Liver (tissue), 9 donors: ENCODE results near the gene PEF1. TPM values are rescaled to one million over a fixed set of nuclear protein-coding genes. Genes with fewer than 3 reads are reported as not detected.

Experiments used
- DNase-seq: peaks from one replicate; pipeline ENCODE4 v3.0.0-alpha.2; 2017; ENCODE audit warnings: low spot score
- H3K27ac ChIP-seq, 2 donors: one replicate each; pipeline ENCODE4 v1.7.0; 2013; ENCODE audit warnings: inconsistent platforms in 2 of 2, low read length in 2 of 2, control low read depth in 1 of 2, low read depth in 1 of 2, mild to moderate bottlenecking in 1 of 2
- H3K27me3 ChIP-seq, 4 donors: one replicate each; pipeline versions ENCODE4 v1.6.1 to v1.7.0; 2013; ENCODE audit warnings: low read length in 3 of 4, inconsistent platforms in 1 of 4, mild to moderate bottlenecking in 1 of 4, moderate library complexity in 1 of 4; ENCODE audit not compliant: control insufficient read depth in 4 of 4, insufficient read depth in 4 of 4
- H3K36me3 ChIP-seq, 4 donors: one replicate each; pipeline versions ENCODE4 v1.6.1 to v1.7.0; 2013; ENCODE audit warnings: low read length in 3 of 4, mild to moderate bottlenecking in 3 of 4, low read depth in 1 of 4, moderate library complexity in 1 of 4; ENCODE audit not compliant: control insufficient read depth in 4 of 4, insufficient read depth in 3 of 4
- H3K4me1 ChIP-seq, 4 donors: one replicate each; pipeline versions ENCODE4 v1.6.1 to v1.7.0; 2013; ENCODE audit warnings: low read length in 3 of 4, mild to moderate bottlenecking in 3 of 4, moderate library complexity in 1 of 4; ENCODE audit not compliant: control insufficient read depth in 4 of 4, insufficient read depth in 4 of 4
- H3K4me3 ChIP-seq, 3 donors: one replicate each; pipeline versions ENCODE4 v1.6.1 to v1.7.0; 2013; ENCODE audit warnings: low read length in 3 of 3, control low read depth in 1 of 3, low read depth in 1 of 3, mild to moderate bottlenecking in 1 of 3
- H3K9ac ChIP-seq, 2 donors: one replicate each; pipeline ENCODE4 v1.7.0; 2013; ENCODE audit warnings: low read length in 2 of 2, mild to moderate bottlenecking in 2 of 2, moderate library complexity in 2 of 2, control low read depth in 1 of 2, low read depth in 1 of 2
- H3K9me3 ChIP-seq, 4 donors: one replicate each; pipeline versions ENCODE4 v1.6.1 to v1.7.0; 2013; ENCODE audit warnings: low read length in 3 of 4; ENCODE audit not compliant: control insufficient read depth in 4 of 4
- EGR1 ChIP-seq, 2 donors: IDR thresholded peaks; 2 replicates each; pipeline ENCODE4 v1.6.1; 2016 to 2018; ENCODE audit warnings: antibody characterized with exemption in 2 of 2, low read depth in 2 of 2
- FOXA1 ChIP-seq: IDR thresholded peaks from 2 replicates; pipeline ENCODE4 v1.6.1; 2016; ENCODE audit warnings: antibody characterized with exemption
- FOXA2 ChIP-seq: IDR thresholded peaks from 2 replicates; pipeline ENCODE4 v1.6.1; 2016; ENCODE audit warnings: antibody characterized with exemption
- GABPA ChIP-seq, 2 donors: IDR thresholded peaks in 1 of 2; conservative IDR thresholded peaks in 1 of 2; 2 replicates each; pipeline ENCODE4 v1.6.1; 2016; ENCODE audit warnings: antibody characterized with exemption in 2 of 2, mild to moderate bottlenecking in 1 of 2, moderate library complexity in 1 of 2
- HNF4A ChIP-seq, 2 donors: conservative IDR thresholded peaks; 2 replicates each; pipeline ENCODE4 v1.6.1; 2016; ENCODE audit warnings: antibody characterized with exemption in 2 of 2, mild to moderate bottlenecking in 2 of 2
- JUND ChIP-seq, 2 donors: IDR thresholded peaks; 2 replicates each; pipeline ENCODE4 v1.6.1; 2016; ENCODE audit warnings: antibody characterized with exemption in 2 of 2
- MAX ChIP-seq: IDR thresholded peaks from 2 replicates; pipeline ENCODE4 v1.6.1; 2016; ENCODE audit warnings: antibody characterized with exemption
- NR2F2 ChIP-seq: IDR thresholded peaks from 2 replicates; pipeline ENCODE4 v1.6.1; 2016; ENCODE audit warnings: antibody characterized with exemption
- RAD21 ChIP-seq, 2 donors: IDR thresholded peaks; 2 replicates each; pipeline ENCODE4 v1.6.1; 2016; ENCODE audit warnings: antibody characterized with exemption in 2 of 2, mild to moderate bottlenecking in 2 of 2
- RXRA ChIP-seq, 2 donors: IDR thresholded peaks; 2 replicates each; pipeline ENCODE4 v1.6.1; 2017 to 2018; ENCODE audit warnings: antibody characterized with exemption in 2 of 2, mild to moderate bottlenecking in 1 of 2
- SP1 ChIP-seq: IDR thresholded peaks from 2 replicates; pipeline ENCODE4 v1.6.1; 2018; ENCODE audit warnings: antibody characterized with exemption, mild to moderate bottlenecking
- YY1 ChIP-seq: IDR thresholded peaks from 2 replicates; pipeline ENCODE4 v1.6.1; 2016; ENCODE audit warnings: antibody characterized with exemption, mild to moderate bottlenecking
- ZBTB33 ChIP-seq: IDR thresholded peaks from 2 replicates; pipeline ENCODE4 v1.6.1; 2016; ENCODE audit warnings: antibody characterized with exemption
- WGBS: extraction: QIAGEN DNeasy Blood & Tissue Kit; methylation state at CpG from one replicate; pipeline ENCODE4 v1.1.7; 2013; 5-methylcytosine and 5-hydroxymethylcytosine counted together
- polyA plus RNA-seq, 2 donors: library from polyadenylated mRNA; stranded (reverse) in 1 of 2; unstranded in 1 of 2; fragments of 200-250 nt in 1 of 2; fragments of >200 nt in 1 of 2; fragmentation: Nextera tagmentation in 1 of 2; extraction: Ambion mirVana in 1 of 2; gene quantifications; one replicate each; pipeline versions ENCODE4 v1.2.1 to v1.2.3, GENCODE V29; 2013 to 2015
- total RNA-seq, 2 donors: library from RNA; depleted of rRNA; stranded (reverse); fragments of >200 nt; gene quantifications; one replicate each; pipeline ENCODE4 v1.2.3, GENCODE V29; 2014
- TF ChIP-seq, protein P1 (sequence below): fragments of 150-350 bp; IDR thresholded peaks from 2 replicates; pipeline ENCODE4 v1.5.1; 2017; ENCODE audit warnings: improper control_type of control experiment, low read depth, low read length; ENCODE audit not compliant: missing input control
- TF ChIP-seq, protein P2 (sequence below): IDR thresholded peaks from 2 replicates; pipeline ENCODE4 v1.6.1; 2016; ENCODE audit warnings: antibody characterized with exemption
- donor health status: healthy.
- donor health status: healthy.
- donor health status: healthy.
- donor health status: healthy.
- donor health status: healthy.

The PEF1 gene
- total and polyA plus RNA-seq, 4 donors = 27.7 to 46.8 (median 32.2) TPM

GRCh38 chr1:31691446-31691845 lies 46.8 kb upstream of the PEF1 start:
- Histone ChIP-seq H3K4me1 (no peaks in the 10 kb centered on the region), H3K27ac (no peak overlapping the region), H3K4me3 (no peak overlapping the region), H3K36me3 (no peaks in the 10 kb centered on the region), H3K9ac (no peak overlapping the region), H3K9me3 (no peaks in the 10 kb centered on the region), H3K27me3 (no peaks in the 10 kb centered on the region)
- TF ChIP-seq SP1 (no peak), JUND (IDR thresholded peaks at IDR 0.05) (no peak), YY1 (no peak), FOXA1 (no peak), RAD21 (IDR thresholded peaks at IDR 0.05) (no peak), FOXA2 (no peak), NR2F2 (no peak), EGR1 (IDR thresholded peaks at IDR 0.05; ENCODE audit: low read depth in 2 of 2) (no peak), HNF4A (conservative IDR thresholded peaks at IDR 0.05) (no peak), RXRA (IDR thresholded peaks at IDR 0.05) (no peak), GABPA (IDR thresholded peaks at IDR 0.05 in 1 of 2, conservative IDR thresholded peaks at IDR 0.05 in 1 of 2) (no peak), ZBTB33 (no peak), MAX (no peak)
- TF ChIP-seq, protein P1, sequence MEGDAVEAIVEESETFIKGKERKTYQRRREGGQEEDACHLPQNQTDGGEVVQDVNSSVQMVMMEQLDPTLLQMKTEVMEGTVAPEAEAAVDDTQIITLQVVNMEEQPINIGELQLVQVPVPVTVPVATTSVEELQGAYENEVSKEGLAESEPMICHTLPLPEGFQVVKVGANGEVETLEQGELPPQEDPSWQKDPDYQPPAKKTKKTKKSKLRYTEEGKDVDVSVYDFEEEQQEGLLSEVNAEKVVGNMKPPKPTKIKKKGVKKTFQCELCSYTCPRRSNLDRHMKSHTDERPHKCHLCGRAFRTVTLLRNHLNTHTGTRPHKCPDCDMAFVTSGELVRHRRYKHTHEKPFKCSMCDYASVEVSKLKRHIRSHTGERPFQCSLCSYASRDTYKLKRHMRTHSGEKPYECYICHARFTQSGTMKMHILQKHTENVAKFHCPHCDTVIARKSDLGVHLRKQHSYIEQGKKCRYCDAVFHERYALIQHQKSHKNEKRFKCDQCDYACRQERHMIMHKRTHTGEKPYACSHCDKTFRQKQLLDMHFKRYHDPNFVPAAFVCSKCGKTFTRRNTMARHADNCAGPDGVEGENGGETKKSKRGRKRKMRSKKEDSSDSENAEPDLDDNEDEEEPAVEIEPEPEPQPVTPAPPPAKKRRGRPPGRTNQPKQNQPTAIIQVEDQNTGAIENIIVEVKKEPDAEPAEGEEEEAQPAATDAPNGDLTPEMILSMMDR = no peak
- TF ChIP-seq, protein P2, sequence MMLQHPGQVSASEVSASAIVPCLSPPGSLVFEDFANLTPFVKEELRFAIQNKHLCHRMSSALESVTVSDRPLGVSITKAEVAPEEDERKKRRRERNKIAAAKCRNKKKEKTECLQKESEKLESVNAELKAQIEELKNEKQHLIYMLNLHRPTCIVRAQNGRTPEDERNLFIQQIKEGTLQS = no peak
- no peak for DNase-seq
- 94% methylated on average over 4 of the region's 4 CpGs for WGBS

DNA sequence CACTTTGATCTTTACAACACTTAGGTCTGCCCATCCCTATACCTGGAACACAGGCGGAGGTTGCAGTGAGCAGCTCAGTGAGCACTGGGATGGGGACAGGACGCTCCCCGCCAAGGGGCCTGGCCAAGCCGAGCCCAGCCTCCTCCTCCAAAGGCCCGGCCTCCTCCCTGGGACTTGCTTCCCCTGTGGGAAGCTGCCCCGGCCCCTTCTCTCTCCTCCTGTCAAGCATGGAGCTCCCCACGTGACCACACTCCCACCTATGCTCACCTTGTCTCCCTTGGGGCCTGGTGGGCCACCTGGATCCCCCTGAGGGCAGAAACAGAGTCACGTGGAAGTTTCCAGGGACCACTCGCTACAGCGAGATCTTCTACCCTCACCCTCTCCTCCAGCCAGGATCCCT lies 46.2 kb upstream of the PEF1 start:
- Histone ChIP-seq H3K9me3 (no peaks in the 10 kb centered on the region), H3K27me3 (no peaks in the 10 kb centered on the region), H3K36me3 (no peaks in the 10 kb centered on the region), H3K9ac (no peak overlapping the region), H3K4me3 (no peak overlapping the region), H3K27ac (no peak overlapping the region), H3K4me1 (no peaks in the 10 kb centered on the region)
- WGBS = 93% methylated on average over 10 of the region's 10 CpGs
- TF ChIP-seq RXRA (IDR thresholded peaks at IDR 0.05) = no peak
- no peak for TF ChIP-seq HNF4A (conservative IDR thresholded peaks at IDR 0.05)
- TF ChIP-seq, protein P1 = no peak
- TF ChIP-seq, protein P2 = no peak
- TF ChIP-seq FOXA2 = no peak
- no peak for DNase-seq
